Neural cell (in vitro differentiated cells): ENCODE results near the gene DMWD. TPM values are rescaled to one million over a fixed set of nuclear protein-coding genes. Genes with fewer than 3 reads are reported as not detected.

Experiments
- H2AFZ ChIP-seq: fragments of 200-600, 300-800 bp; sonication (generic), shearing (Covaris generic); 2 replicates; pipeline ENCODE4 v1.6.0; 2014; ENCODE audit warnings: low read depth, mild to moderate bottlenecking, antibody characterized with exemption, low read length, moderate library complexity
- H3F3A ChIP-seq: fragments of 200-600 bp; shearing (Covaris generic); 2 replicates; pipeline ENCODE4 v1.6.1; 2016; ENCODE audit warnings: mild to moderate bottlenecking, moderate library complexity, mixed read lengths, antibody characterized with exemption, low read length; ENCODE audit not compliant: insufficient read depth, poor library complexity, severe bottlenecking
- H3K27ac ChIP-seq: fragments of 200-600, 300-800 bp; sonication (generic), shearing (Covaris generic); 2 replicates; pipeline ENCODE4 v1.5.1; 2014; ENCODE audit warnings: mild to moderate bottlenecking, low read length, moderate library complexity
- H3K27me3 ChIP-seq: fragments of 300-800, 200-600 bp; sonication (generic), shearing (Covaris generic); 2 replicates; pipeline ENCODE4 v1.6.0; 2014; ENCODE audit warnings: mild to moderate bottlenecking, low read depth, low read length, moderate library complexity; ENCODE audit not compliant: insufficient read depth
- H3K36me3 ChIP-seq: fragments of 300-800, 200-600 bp; sonication (generic), shearing (Covaris generic); 2 replicates; pipeline ENCODE4 v1.5.1; 2014; ENCODE audit warnings: mild to moderate bottlenecking, antibody characterized with exemption, low read length, moderate library complexity; ENCODE audit not compliant: insufficient read depth
- H3K4me2 ChIP-seq: fragments of 300-800, 200-600 bp; sonication (generic), shearing (Covaris generic); 2 replicates; pipeline ENCODE4 v1.6.0; 2014; ENCODE audit warnings: mild to moderate bottlenecking, low read length
- H3K4me3 ChIP-seq: fragments of 300-800, 200-600 bp; sonication (generic), shearing (Covaris generic); 2 replicates; pipeline ENCODE4 v1.5.1; 2014; ENCODE audit warnings: mild to moderate bottlenecking, low read length, moderate library complexity
- H3K79me2 ChIP-seq: fragments of 200-600 bp; shearing (Covaris generic); replicated peaks from 2 replicates; pipeline ENCODE4 v1.6.0; 2014; ENCODE audit warnings: mild to moderate bottlenecking, low read length, moderate library complexity; ENCODE audit not compliant: insufficient read depth
- H3K9ac ChIP-seq: fragments of 300-800, 200-600 bp; sonication (generic), shearing (Covaris generic); 2 replicates; pipeline ENCODE4 v1.6.1; 2016; ENCODE audit warnings: mild to moderate bottlenecking, low read length, mixed read lengths
- H3K9me2 ChIP-seq: fragments of 200-600 bp; shearing (Covaris generic); 2 replicates; pipeline ENCODE4 v1.6.1; 2016; ENCODE audit warnings: mild to moderate bottlenecking, low read length, mixed read lengths; ENCODE audit not compliant: insufficient read depth
- H3K9me3 ChIP-seq: fragments of 200-600, 300-800 bp; sonication (generic), shearing (Covaris generic); 2 replicates; pipeline ENCODE4 v1.6.1; 2016; ENCODE audit warnings: mild to moderate bottlenecking, mixed run types, low read length, moderate library complexity, mixed read lengths
- H4K20me1 ChIP-seq: fragments of 200-600 bp; shearing (Covaris generic); 2 replicates; pipeline ENCODE4 v1.6.1; 2016; ENCODE audit warnings: mild to moderate bottlenecking, mixed run types; ENCODE audit not compliant: insufficient read depth
- EP300 ChIP-seq: fragments of 450-650 bp; conservative IDR thresholded peaks from 2 replicates; pipeline ENCODE4 v1.6.1; 2014; ENCODE audit warnings: antibody characterized with exemption, mild to moderate bottlenecking, moderate library complexity; ENCODE audit not compliant: poor library complexity, severe bottlenecking
- EZH2 ChIP-seq: fragments of 200-600, 300-800 bp; shearing (Covaris generic), sonication (generic); IDR thresholded peaks from 2 replicates; pipeline ENCODE4 v1.6.1; 2014; ENCODE audit warnings: antibody characterized with exemption, low read length, borderline replicate concordance, mild to moderate bottlenecking; ENCODE audit not compliant: insufficient read depth, poor library complexity, severe bottlenecking
- MXI1 ChIP-seq: fragments of 450-650 bp; conservative IDR thresholded peaks from 2 replicates; pipeline ENCODE4 v1.6.1; 2014; ENCODE audit warnings: antibody characterized with exemption, mild to moderate bottlenecking; ENCODE audit not compliant: poor library complexity, severe bottlenecking
- POLR2AphosphoS5 ChIP-seq: IDR thresholded peaks from 2 replicates; pipeline ENCODE4 v1.6.1; 2012
- RAD21 ChIP-seq: fragments of 450-650 bp; conservative IDR thresholded peaks from 2 replicates; pipeline ENCODE4 v1.6.1; 2014; ENCODE audit warnings: antibody characterized with exemption, mild to moderate bottlenecking, moderate library complexity
- SMC3 ChIP-seq: fragments of 450-650 bp; conservative IDR thresholded peaks from 2 replicates; pipeline ENCODE4 v1.6.1; 2014; ENCODE audit warnings: antibody characterized with exemption, mild to moderate bottlenecking, moderate library complexity; ENCODE audit not compliant: poor library complexity
- TAF1 ChIP-seq: IDR thresholded peaks from 2 replicates; pipeline ENCODE4 v1.6.1; 2012; ENCODE audit warnings: low read depth
- polyA plus RNA-seq: library from polyadenylated mRNA; depleted of rRNA; stranded (reverse); fragments of >200 nt; gene quantifications from 2 replicates; pipeline ENCODE4 v1.2.3, GENCODE V29; 2014
- TF ChIP-seq, protein P1 (sequence below): IDR thresholded peaks from 2 replicates; pipeline ENCODE4 v1.6.1; 2012; ENCODE audit warnings: borderline replicate concordance
- TF ChIP-seq, protein P2 (sequence below): fragments of 450-650 bp; IDR thresholded peaks from 2 replicates; pipeline ENCODE4 v1.5.1; 2014; ENCODE audit warnings: antibody characterized with exemption, mild to moderate bottlenecking, moderate library complexity; ENCODE audit not compliant: poor library complexity, severe bottlenecking

The DMWD gene
- polyA plus RNA-seq, 1 donor from 2014 or later: 20.4 TPM

DNA sequence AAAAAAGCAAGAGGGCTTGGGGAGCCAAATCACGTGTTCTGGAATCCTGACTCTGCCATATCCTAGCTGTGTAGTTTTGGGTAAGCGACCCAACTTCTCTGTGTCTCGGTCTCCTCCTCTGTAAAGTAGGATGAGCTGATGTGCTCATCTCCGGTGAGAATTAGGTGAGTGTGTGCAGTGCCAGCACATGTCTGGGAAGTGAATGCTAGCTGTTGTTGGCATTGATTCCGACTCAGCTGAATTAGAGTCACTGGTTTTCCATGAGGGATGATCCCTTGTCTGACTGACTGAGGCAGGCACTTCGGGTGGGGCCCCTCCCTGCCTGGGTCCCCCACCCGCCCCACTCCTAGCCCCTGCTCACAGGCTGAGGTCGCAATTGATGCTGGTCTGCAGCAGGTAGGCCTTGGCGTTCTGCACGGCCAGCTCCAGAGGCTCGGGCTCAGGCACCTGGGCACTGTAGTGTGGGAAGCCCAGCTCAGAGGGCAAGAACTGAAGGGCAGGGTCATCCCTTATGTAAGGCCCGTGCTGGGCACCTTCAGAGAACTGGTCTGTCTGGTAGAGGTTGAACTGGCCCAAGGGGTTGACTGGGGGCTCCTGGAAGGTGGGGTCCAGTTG lies 21.6 kb upstream of the DMWD start:
- no peaks in the 10 kb centered on the region for H3K9me2 ChIP-seq
- H3K4me2 ChIP-seq: no peak overlapping the region
- no peaks in the 10 kb centered on the region for H3F3A ChIP-seq
- H3K27ac ChIP-seq: no peak overlapping the region
- no peaks in the 10 kb centered on the region for H3K27me3 ChIP-seq
- H4K20me1 ChIP-seq: no peaks in the 10 kb centered on the region
- H3K4me3 ChIP-seq: no peak overlapping the region
- no peak overlapping the region for H2AFZ ChIP-seq
- H3K36me3 ChIP-seq: no peaks in the 10 kb centered on the region
- H3K9ac ChIP-seq: no peak overlapping the region
- H3K9me3 ChIP-seq: no peaks in the 10 kb centered on the region
- TF ChIP-seq EZH2 (no peak), EP300 (no peak), TAF1 (no peak), POLR2AphosphoS5 (no peak), MXI1 (no peak), RAD21 (no peak), SMC3 (no peak)
- TF ChIP-seq, protein P1, sequence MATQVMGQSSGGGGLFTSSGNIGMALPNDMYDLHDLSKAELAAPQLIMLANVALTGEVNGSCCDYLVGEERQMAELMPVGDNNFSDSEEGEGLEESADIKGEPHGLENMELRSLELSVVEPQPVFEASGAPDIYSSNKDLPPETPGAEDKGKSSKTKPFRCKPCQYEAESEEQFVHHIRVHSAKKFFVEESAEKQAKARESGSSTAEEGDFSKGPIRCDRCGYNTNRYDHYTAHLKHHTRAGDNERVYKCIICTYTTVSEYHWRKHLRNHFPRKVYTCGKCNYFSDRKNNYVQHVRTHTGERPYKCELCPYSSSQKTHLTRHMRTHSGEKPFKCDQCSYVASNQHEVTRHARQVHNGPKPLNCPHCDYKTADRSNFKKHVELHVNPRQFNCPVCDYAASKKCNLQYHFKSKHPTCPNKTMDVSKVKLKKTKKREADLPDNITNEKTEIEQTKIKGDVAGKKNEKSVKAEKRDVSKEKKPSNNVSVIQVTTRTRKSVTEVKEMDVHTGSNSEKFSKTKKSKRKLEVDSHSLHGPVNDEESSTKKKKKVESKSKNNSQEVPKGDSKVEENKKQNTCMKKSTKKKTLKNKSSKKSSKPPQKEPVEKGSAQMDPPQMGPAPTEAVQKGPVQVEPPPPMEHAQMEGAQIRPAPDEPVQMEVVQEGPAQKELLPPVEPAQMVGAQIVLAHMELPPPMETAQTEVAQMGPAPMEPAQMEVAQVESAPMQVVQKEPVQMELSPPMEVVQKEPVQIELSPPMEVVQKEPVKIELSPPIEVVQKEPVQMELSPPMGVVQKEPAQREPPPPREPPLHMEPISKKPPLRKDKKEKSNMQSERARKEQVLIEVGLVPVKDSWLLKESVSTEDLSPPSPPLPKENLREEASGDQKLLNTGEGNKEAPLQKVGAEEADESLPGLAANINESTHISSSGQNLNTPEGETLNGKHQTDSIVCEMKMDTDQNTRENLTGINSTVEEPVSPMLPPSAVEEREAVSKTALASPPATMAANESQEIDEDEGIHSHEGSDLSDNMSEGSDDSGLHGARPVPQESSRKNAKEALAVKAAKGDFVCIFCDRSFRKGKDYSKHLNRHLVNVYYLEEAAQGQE: no peak
- TF ChIP-seq, protein P2, sequence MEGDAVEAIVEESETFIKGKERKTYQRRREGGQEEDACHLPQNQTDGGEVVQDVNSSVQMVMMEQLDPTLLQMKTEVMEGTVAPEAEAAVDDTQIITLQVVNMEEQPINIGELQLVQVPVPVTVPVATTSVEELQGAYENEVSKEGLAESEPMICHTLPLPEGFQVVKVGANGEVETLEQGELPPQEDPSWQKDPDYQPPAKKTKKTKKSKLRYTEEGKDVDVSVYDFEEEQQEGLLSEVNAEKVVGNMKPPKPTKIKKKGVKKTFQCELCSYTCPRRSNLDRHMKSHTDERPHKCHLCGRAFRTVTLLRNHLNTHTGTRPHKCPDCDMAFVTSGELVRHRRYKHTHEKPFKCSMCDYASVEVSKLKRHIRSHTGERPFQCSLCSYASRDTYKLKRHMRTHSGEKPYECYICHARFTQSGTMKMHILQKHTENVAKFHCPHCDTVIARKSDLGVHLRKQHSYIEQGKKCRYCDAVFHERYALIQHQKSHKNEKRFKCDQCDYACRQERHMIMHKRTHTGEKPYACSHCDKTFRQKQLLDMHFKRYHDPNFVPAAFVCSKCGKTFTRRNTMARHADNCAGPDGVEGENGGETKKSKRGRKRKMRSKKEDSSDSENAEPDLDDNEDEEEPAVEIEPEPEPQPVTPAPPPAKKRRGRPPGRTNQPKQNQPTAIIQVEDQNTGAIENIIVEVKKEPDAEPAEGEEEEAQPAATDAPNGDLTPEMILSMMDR: no peak
- H3K79me2 ChIP-seq: no peaks in the 10 kb centered on the region

DNA sequence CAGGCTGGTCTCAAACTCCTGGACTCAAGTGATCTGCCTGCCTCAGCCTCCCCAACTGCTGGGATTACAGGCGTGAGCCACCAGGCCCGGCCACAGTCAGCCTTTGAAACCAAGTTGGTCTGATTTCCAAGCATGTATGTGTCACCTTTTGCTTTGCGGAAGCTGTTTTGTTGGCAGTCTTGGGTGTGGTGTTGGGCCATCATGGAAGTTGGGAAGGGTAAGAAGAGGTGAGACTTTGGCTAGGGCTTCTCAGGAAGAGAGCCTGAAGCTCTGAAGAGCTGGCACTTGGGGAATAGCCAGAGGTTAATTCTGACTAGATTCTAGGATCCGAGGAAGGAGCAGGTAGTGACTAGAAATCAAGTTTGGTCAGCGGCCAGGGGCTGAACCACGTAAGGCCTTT lies 19.7 kb upstream of the DMWD start:
- no peak overlapping the region for H3K9ac ChIP-seq
- H3F3A ChIP-seq: no peaks in the 10 kb centered on the region
- no peaks in the 10 kb centered on the region for H4K20me1 ChIP-seq
- H3K79me2 ChIP-seq: no peaks in the 10 kb centered on the region
- TF ChIP-seq EP300: no peak
- TF ChIP-seq TAF1: no peak
- TF ChIP-seq RAD21: no peak
- H3K36me3 ChIP-seq: no peaks in the 10 kb centered on the region
- no peak overlapping the region for H2AFZ ChIP-seq
- H3K27ac ChIP-seq: no peak overlapping the region
- H3K9me3 ChIP-seq: no peaks in the 10 kb centered on the region
- H3K27me3 ChIP-seq: no peaks in the 10 kb centered on the region
- H3K4me2 ChIP-seq: no peak overlapping the region
- no peaks in the 10 kb centered on the region for H3K9me2 ChIP-seq
- H3K4me3 ChIP-seq: no peak overlapping the region
